OCI-LY1 (cell line): ENCODE results near the gene PAX2.

Source experiments
- H2AFZ ChIP-seq: fragments of 200-600 bp; sonication (generic), shearing (Covaris generic); 2 replicates; pipeline ENCODE4 v1.6.0; 2014; ENCODE audit warnings: antibody characterized with exemption, mild to moderate bottlenecking, low read length
- H3F3A ChIP-seq: fragments of 200-600 bp; sonication (generic), shearing (Covaris generic); 2 replicates; pipeline ENCODE4 v1.6.0; 2014; ENCODE audit warnings: mild to moderate bottlenecking, antibody characterized with exemption, low read length, moderate library complexity; ENCODE audit not compliant: insufficient read depth
- H3K27ac ChIP-seq: fragments of 200-600 bp; sonication (generic); 2 replicates; pipeline ENCODE4 v1.5.1; 2014; ENCODE audit warnings: low read length, mixed run types, mild to moderate bottlenecking, low read depth; ENCODE audit not compliant: poor library complexity, severe bottlenecking
- H3K27me3 ChIP-seq: fragments of 200-600 bp; sonication (generic); 2 replicates; pipeline ENCODE4 v1.6.0; 2014; ENCODE audit warnings: antibody characterized with exemption, mild to moderate bottlenecking, low read length, moderate library complexity; ENCODE audit not compliant: insufficient read depth
- H3K36me3 ChIP-seq: fragments of 200-600 bp; sonication (generic); 2 replicates; pipeline ENCODE4 v1.6.1; 2014; ENCODE audit warnings: mild to moderate bottlenecking, antibody characterized with exemption, low read length, moderate library complexity, mixed read lengths; ENCODE audit not compliant: insufficient read depth
- H3K4me1 ChIP-seq: fragments of 200-600 bp; sonication (generic); 2 replicates; pipeline ENCODE4 v1.5.1; 2014; ENCODE audit warnings: mild to moderate bottlenecking, low read length, moderate library complexity; ENCODE audit not compliant: insufficient read depth, severe bottlenecking
- H3K4me2 ChIP-seq: fragments of 200-600 bp; sonication (generic), shearing (Covaris generic); 2 replicates; pipeline ENCODE4 v1.6.1; 2014; ENCODE audit warnings: low read length
- H3K4me3 ChIP-seq: fragments of 200-600 bp; sonication (generic); 2 replicates; pipeline ENCODE4 v1.5.1; 2014; ENCODE audit warnings: low read length, low read depth, mild to moderate bottlenecking, mixed read lengths; ENCODE audit not compliant: poor library complexity, severe bottlenecking
- H3K79me2 ChIP-seq: fragments of 200-600 bp; shearing (Covaris generic); 2 replicates; pipeline ENCODE4 v1.6.1; 2016; ENCODE audit warnings: mixed run types, low read length, mixed read lengths; ENCODE audit not compliant: insufficient read depth
- H3K9ac ChIP-seq: fragments of 200-600 bp; sonication (generic), shearing (Covaris generic); 2 replicates; pipeline ENCODE4 v1.6.1; 2014; ENCODE audit warnings: mild to moderate bottlenecking, low read length, mixed read lengths
- H3K9me2 ChIP-seq: fragments of 200-600 bp; sonication (generic), shearing (Covaris generic); 2 replicates; pipeline ENCODE4 v1.6.1; 2014; ENCODE audit warnings: low read depth, mild to moderate bottlenecking, low read length, mixed read lengths
- H3K9me3 ChIP-seq: fragments of 200-600 bp; shearing (Covaris generic); 2 replicates; pipeline ENCODE4 v1.6.1; 2014; ENCODE audit warnings: low read length, mixed read lengths
- H4K20me1 ChIP-seq: fragments of 200-600 bp; sonication (generic), shearing (Covaris generic); 2 replicates; pipeline ENCODE4 v1.6.0; 2016; ENCODE audit warnings: mild to moderate bottlenecking, low read length; ENCODE audit not compliant: insufficient read depth
- EZH2 ChIP-seq: fragments of 200-600 bp; sonication (generic), shearing (Covaris generic); IDR thresholded peaks from 2 replicates; pipeline ENCODE4 v1.8.0; 2017; ENCODE audit warnings: borderline replicate concordance, mixed run types, mild to moderate bottlenecking, antibody characterized with exemption, low read length, moderate library complexity, mixed read lengths
- TF ChIP-seq, protein P1 (sequence below): fragments of 200-600 bp; sonication (generic), shearing (Covaris generic); IDR thresholded peaks from 2 replicates; pipeline ENCODE4 v1.5.1; 2017; ENCODE audit warnings: mild to moderate bottlenecking, antibody characterized with exemption, low read length, moderate library complexity, mixed read lengths

The PAX2 gene

GRCh38 chr10:100791369-100792058 is 46.1 kb downstream of the PAX2 start:
- no peaks in the 10 kb centered on the region for H3K9me3 ChIP-seq
- no peaks in the 10 kb centered on the region for H3K79me2 ChIP-seq
- no peak overlapping the region for H3K4me2 ChIP-seq
- no peaks in the 10 kb centered on the region for H3K36me3 ChIP-seq
- no peaks in the 10 kb centered on the region for H4K20me1 ChIP-seq
- H2AFZ ChIP-seq: no peak overlapping the region
- H3K4me3 ChIP-seq: no peak overlapping the region
- no peaks in the 10 kb centered on the region for H3F3A ChIP-seq
- TF ChIP-seq, protein P1, sequence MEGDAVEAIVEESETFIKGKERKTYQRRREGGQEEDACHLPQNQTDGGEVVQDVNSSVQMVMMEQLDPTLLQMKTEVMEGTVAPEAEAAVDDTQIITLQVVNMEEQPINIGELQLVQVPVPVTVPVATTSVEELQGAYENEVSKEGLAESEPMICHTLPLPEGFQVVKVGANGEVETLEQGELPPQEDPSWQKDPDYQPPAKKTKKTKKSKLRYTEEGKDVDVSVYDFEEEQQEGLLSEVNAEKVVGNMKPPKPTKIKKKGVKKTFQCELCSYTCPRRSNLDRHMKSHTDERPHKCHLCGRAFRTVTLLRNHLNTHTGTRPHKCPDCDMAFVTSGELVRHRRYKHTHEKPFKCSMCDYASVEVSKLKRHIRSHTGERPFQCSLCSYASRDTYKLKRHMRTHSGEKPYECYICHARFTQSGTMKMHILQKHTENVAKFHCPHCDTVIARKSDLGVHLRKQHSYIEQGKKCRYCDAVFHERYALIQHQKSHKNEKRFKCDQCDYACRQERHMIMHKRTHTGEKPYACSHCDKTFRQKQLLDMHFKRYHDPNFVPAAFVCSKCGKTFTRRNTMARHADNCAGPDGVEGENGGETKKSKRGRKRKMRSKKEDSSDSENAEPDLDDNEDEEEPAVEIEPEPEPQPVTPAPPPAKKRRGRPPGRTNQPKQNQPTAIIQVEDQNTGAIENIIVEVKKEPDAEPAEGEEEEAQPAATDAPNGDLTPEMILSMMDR: no peak
- TF ChIP-seq EZH2: no peak
- H3K27me3 ChIP-seq: no peaks in the 10 kb centered on the region
- H3K27ac ChIP-seq: no peak overlapping the region
- H3K9me2 ChIP-seq: no peaks in the 10 kb centered on the region
- H3K9ac ChIP-seq: no peak overlapping the region
- H3K4me1 ChIP-seq: no peaks in the 10 kb centered on the region

GRCh38 chr10:100792574-100792973 is 47.2 kb downstream of the PAX2 start:
- no peaks in the 10 kb centered on the region for H3K79me2 ChIP-seq
- H3K4me2 ChIP-seq: no peak overlapping the region
- no peak overlapping the region for H3K4me3 ChIP-seq
- no peaks in the 10 kb centered on the region for H3K9me3 ChIP-seq
- no peaks in the 10 kb centered on the region for H3K36me3 ChIP-seq
- TF ChIP-seq EZH2: no peak
- TF ChIP-seq, protein P1: no peak
- no peaks in the 10 kb centered on the region for H3K27me3 ChIP-seq
- no peaks in the 10 kb centered on the region for H3K4me1 ChIP-seq
- H3F3A ChIP-seq: no peaks in the 10 kb centered on the region
- no peaks in the 10 kb centered on the region for H3K9me2 ChIP-seq
- H3K9ac ChIP-seq: no peak overlapping the region
- H3K27ac ChIP-seq: no peak overlapping the region
- no peaks in the 10 kb centered on the region for H4K20me1 ChIP-seq
- H2AFZ ChIP-seq: no peak overlapping the region

DNA sequence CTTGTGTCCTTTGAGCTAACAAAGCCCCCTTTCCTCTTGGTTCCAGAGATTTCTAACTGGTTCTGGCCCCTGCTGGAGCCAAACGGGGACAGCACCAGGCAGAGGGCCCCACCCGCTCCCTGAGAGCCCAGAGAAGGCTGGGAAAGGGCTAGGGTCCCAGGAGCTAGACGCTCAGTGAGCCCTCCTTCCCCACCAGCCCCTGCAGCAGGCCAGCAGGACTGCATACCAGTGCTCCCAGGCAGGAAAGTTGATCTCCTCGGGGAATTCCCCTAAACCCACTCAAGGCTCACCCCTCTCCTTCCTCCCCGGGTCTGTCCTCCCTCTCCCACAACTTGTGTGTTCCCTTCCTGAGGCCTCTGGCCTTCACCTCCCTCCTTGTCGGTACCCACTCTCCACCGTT is 47.7 kb downstream of the PAX2 start:
- no peak for TF ChIP-seq EZH2
- TF ChIP-seq, protein P1: no peak
- no peaks in the 10 kb centered on the region for H3K27me3 ChIP-seq
- H3K36me3 ChIP-seq: no peaks in the 10 kb centered on the region
- no peaks in the 10 kb centered on the region for H4K20me1 ChIP-seq
- H3K9me3 ChIP-seq: no peaks in the 10 kb centered on the region
- H3K9ac ChIP-seq: no peak overlapping the region
- no peak overlapping the region for H3K4me3 ChIP-seq
- H3K79me2 ChIP-seq: no peaks in the 10 kb centered on the region
- no peak overlapping the region for H3K27ac ChIP-seq
- H2AFZ ChIP-seq: no peak overlapping the region
- no peaks in the 10 kb centered on the region for H3F3A ChIP-seq
- H3K4me2 ChIP-seq: no peak overlapping the region
- no peaks in the 10 kb centered on the region for H3K4me1 ChIP-seq
- H3K9me2 ChIP-seq: no peaks in the 10 kb centered on the region
